Measurements from ENCODE around the gene SCIN.

- TF ChIP-seq POLR2A (IDR thresholded peaks at IDR 0.05) (no peak), CTCF (IDR thresholded peaks at IDR 0.05) (no peak), POLR2AphosphoS5 (IDR thresholded peaks at IDR 0.05) (no peak), EP300 (IDR thresholded peaks at IDR 0.05) (no peak)
These were observed 3.5 kb upstream of the SCIN start for GRCh38 chr7:12567015-12567414.

Measured in sigmoid colon (tissue), 4 donors.